H7 (cell line): ENCODE results near the gene CCR6. TPM values are rescaled to one million over a fixed set of nuclear protein-coding genes. Genes with fewer than 3 reads are reported as not detected.
"Not testable (repeated sequence)": the region's sequence is repeated elsewhere in the genome, so short reads cannot be mapped to it uniquely, and the experiment has no call there.

ENCODE experiments used
- DNase-seq: peaks from one replicate; pipeline ENCODE4 v3.0.0; 2012
- H3K27me3 ChIP-seq: 2 replicates; pipeline ENCODE4 v1.6.0; 2011; ENCODE audit warnings: mild to moderate bottlenecking, low read length; ENCODE audit not compliant: control insufficient read depth, insufficient read depth
- H3K36me3 ChIP-seq: replicated peaks from 2 replicates; pipeline ENCODE4 v1.5.1; 2011; ENCODE audit warnings: low read length; ENCODE audit not compliant: control insufficient read depth, insufficient read depth
- H3K4me3 ChIP-seq: 2 replicates; pipeline ENCODE4 v1.5.1; 2011; ENCODE audit warnings: low read depth, mild to moderate bottlenecking, control low read depth, low read length, moderate library complexity; ENCODE audit not compliant: insufficient read depth
- total RNA-seq: library from RNA; depleted of rRNA; stranded (reverse); fragments of >200 nt; shearing (Covaris generic); gene quantifications from 2 replicates; pipeline ENCODE4 v1.2.3, GENCODE V29; 2014; rRNA removed

The CCR6 gene
- total RNA-seq, 1 experiment from 2014 or later: not detected

DNA sequence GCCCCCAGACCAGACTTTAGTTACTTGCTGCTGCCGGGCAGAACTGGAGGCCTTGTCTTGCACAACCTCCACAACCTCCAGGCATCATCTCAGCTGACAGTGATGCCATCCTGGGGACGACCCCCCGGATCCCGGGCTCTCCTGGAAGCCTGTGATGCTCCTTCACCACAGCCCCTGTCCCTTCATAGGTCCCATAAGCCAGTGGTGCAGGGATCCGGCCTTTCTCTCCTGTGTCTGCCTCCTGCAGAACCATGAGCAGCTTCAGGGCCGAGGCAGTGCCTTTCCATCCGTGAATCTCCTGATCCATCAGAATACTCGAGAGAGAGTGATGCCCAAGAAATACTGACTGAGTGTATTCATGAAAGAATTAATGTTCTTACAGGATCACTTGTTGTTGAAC lies 57.2 kb downstream of the CCR6 start:
- H3K4me3 ChIP-seq, H3K36me3 ChIP-seq, H3K27me3 ChIP-seq, DNase-seq: not testable (repeated sequence)

DNA sequence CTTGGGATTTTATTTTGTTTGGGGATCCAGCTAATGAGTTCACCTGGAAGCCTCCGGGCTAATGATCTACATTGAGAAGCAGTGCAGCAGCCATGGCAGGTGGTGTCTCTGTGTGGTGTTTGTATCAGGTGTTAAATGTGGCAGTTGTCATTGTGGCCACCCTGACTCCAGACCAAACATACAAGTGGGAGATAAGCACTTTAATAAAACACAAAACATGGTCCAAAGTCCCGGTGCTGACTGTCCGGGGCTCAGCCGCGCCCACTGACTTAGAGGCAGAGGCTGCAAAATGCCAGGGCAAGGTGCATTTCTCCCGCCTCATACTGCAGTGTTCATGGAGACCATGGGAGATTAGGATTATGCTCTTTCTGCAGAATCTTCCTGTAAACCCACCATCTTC lies 58.5 kb downstream of the CCR6 start:
- not testable (repeated sequence) for H3K4me3 ChIP-seq, H3K36me3 ChIP-seq, DNase-seq, H3K27me3 ChIP-seq

DNA sequence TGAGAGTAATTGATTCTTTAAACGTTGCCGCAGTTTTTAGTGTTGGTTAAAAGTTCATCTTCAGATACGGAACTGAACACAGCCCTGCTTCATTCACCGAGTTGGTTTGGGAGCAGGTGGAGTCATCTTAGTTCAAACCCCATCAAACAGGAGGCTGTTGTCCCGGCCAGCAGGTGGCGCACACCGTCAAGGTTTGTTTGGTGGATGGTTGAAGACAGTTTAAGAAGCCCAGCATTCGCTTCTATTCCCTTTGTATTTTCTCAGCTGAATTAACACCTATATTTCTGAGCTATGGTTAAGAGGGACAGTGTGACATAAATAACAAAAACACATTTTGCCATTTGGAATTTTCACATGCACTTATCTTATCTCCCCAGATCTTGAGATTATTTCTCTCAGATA lies 60.0 kb downstream of the CCR6 start:
- not testable (repeated sequence) for H3K27me3 ChIP-seq, H3K4me3 ChIP-seq, DNase-seq, H3K36me3 ChIP-seq

DNA sequence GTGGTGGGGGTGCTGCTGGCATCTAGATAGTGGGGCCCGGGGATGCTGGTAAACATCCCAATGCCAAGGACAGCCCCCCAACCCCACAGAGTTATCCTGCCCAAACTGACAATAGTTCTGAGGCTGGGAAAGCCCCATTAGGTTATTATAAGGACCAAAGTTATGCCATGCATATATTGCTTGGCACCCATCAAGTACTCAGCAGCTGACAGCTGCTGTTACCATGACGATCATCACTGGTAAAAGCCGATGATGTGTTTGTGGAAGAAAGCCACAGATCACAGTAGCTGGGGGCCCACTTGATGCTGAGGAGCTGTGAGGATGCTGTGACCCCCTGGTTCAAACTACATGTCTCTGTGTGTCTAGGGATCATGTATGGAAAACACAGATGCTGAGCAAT lies 62.2 kb downstream of the CCR6 start:
- H3K4me3 ChIP-seq, DNase-seq, H3K27me3 ChIP-seq, H3K36me3 ChIP-seq: not testable (repeated sequence)

DNA sequence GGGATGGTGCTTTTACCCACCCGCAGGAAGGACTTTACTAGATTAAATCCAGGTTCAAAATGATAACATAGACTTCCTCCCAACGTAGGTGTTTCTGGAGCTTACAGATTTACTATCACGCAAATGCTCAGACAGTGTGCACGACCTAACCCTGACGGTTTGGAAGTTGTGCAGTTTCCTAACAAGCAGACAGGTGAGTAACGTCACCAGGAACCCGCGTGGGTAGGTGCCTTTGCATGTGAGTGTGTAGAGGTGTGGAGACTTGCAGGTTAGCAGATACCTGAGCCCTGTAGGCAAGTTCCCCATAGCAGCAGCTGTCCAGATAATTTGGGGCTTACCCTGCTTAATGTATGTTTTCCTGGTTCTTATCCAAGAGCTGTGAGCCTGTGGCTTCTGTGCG lies 64.4 kb downstream of the CCR6 start:
- H3K36me3 ChIP-seq, H3K4me3 ChIP-seq, H3K27me3 ChIP-seq, DNase-seq: not testable (repeated sequence)

Other genes with a start within 250 kb of the CCR6 start
- gene RNASET2, start 166.5 kb upstream of the CCR6 start, total RNA-seq: 27.8 and 41.3 TPM in 2 replicates
- 14.8 and 16.8 TPM in 2 replicates for gene CEP43, start 123.7 kb upstream of the CCR6 start, total RNA-seq
- not detected in 2 replicates for gene GPR31, start 34.9 kb downstream of the CCR6 start, total RNA-seq
- 2.0 and 2.5 TPM in 2 replicates for gene UNC93A, start 168.2 kb downstream of the CCR6 start, total RNA-seq
- 0.07 TPM in 1 of 2 replicates, not detected in the other for gene TTLL2, start 202.0 kb downstream of the CCR6 start, total RNA-seq